NCI-H187 (cell line): ENCODE measurements around the gene SYT13.
"Not testable (repeated sequence)": the region's sequence is repeated elsewhere in the genome, so short reads cannot be mapped to it uniquely, and the experiment has no call there.

Experiments used
- DNase-seq, 2 experiments: peaks; one replicate each; lab custom pipeline; 2025; lab: John Stamatoyannopoulos, UW

Gene SYT13

GRCh38 chr11:45272701-45273100 lies 13.4 kb downstream of the SYT13 start:
- DNase-seq = no peak

DNA sequence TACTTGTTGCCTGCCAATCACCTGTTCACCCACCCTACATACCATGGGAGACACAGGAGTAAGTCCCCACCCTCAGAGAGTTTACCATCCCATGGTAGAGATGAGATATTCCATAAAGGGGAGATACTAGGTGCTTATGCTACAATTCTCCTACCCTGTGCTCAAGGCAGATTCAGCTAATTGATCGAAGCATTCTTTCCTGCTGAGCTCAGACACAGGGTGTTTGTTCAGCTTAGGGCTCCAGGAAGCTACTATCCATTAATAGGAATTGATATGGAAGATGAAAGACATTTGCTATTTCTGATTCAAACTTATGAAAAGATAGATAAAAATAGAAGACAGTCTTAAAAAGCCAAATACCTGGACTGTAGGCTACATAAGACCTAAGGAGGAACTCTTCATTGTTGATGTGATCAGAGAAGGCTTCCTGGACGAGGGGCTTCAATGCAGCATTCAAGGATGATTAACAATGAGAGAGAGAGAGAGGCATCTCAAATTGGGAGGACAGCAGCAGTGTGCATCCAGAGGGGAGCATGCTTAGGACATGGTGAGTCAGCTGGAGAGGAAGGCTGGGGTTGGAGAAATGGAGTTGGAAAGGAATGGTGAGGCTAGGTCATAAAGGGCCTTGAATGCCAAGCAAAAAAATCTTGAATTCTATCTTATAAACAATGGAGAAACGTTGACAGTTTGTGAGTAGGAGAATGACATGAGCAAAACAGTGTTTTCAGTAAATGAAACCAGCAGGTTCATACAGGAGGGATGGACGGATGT lies 15.0 kb downstream of the SYT13 start:
- no peak for DNase-seq

GRCh38 chr11:45269678-45270077 lies 16.5 kb downstream of the SYT13 start:
- DNase-seq = no peak

DNA sequence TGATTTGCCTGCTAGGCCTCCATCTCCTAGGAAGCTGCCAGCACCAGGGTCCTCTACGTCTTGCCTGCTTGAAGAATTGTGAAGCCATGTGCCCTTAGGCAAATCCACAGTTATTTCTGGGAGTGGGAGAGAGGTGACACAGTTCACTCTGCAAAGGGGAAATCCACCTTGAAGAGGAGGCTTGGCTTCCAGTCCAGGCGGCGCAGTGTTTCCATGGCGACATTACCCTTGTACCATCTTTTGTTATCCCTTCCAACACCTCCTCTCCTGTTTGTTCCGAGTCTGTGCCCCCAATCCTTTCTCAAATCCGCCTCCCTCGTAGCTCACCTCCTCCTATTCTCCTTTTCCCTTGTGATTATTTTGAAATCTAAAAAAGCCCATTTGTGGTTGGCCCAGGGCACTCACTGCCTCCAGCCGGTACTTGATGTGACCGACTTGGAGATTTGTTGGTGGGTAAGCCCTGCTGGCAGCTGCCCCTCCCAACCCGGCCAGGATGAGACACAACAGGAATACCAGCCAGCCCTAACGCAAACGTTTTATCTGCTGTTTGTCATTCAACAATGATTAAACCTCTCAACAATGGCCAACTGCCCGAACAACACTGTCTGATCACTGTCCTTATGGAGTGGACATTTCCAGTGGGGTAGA lies 18.4 kb downstream of the SYT13 start:
- DNase-seq = no peak

DNA sequence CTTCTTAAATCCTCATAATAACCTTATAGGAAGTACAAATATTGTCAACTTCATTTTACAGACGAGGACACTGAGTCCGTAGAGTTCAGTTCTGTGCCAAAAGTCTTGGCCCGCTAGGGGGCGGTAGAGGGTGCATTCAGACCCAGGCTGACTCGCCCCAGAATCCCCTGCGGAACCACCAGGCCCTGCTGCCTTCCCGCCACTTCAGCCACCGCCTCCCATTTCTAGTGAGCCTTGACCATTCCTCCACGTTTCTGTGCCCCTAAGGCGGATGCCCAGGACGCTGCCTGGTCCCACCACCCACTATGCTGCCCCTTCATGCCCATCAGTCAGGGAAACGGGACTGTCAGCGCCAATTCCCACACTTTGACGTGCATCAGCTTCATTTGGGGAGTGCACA lies 19.1 kb downstream of the SYT13 start:
- no peak for DNase-seq

- DNase-seq = no peak
These were observed 19.5 kb downstream of the SYT13 start for GRCh38 chr11:45266676-45267020.

DNA sequence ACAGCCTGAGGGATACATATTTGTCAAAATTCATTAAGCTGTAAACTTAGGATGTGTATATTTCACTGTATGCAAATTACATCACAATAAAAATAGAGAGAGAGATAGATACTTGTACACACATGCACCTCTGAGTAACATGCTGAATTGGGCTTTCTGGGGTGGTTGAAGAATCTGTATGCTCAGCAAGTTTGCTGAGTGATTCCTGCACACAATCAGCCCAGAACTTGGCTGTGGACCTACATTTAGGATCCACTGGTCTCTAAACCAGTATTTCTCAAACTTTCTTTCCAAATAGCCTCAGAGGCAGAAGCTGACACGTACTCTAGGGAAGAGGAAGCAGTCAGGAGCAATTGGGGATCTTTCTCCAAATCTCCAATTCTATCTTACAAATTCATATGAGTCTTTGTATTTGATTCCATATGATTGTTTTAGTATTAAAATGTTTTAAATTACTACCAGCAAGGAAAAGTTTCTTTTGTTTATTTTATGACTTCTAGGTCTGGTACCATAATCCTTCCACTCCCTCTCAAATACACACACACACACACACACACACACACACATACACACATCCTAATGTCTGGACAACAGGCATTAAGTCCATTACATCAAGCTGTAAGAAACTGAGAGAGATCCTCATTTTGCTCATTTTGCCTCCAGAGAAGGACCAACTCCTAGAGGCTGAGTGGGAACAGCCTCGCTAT lies 20.0 kb downstream of the SYT13 start:
- DNase-seq = no peak

GRCh38 chr11:45264839-45265515 lies 21.2 kb downstream of the SYT13 start:
- DNase-seq = no peak

DNA sequence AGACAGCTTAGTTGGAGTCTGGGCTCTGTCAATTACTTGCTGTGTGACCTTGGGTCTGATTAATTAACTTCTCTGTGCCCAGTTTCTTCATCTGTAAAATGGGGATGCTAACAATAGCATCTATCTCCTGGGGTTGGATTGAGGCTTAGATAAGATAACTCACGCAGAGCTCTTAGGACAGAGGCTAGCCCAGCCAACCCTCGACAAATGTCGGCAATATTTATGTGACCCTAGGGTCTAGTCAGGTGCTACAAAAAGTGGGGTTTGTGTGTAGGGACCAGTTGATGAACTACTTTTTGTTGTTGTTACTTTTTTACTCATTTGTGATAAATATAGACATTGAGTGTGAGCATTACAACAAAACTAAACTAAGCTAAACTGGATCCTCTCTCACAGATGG lies 22.4 kb downstream of the SYT13 start:
- DNase-seq = no peak

DNA sequence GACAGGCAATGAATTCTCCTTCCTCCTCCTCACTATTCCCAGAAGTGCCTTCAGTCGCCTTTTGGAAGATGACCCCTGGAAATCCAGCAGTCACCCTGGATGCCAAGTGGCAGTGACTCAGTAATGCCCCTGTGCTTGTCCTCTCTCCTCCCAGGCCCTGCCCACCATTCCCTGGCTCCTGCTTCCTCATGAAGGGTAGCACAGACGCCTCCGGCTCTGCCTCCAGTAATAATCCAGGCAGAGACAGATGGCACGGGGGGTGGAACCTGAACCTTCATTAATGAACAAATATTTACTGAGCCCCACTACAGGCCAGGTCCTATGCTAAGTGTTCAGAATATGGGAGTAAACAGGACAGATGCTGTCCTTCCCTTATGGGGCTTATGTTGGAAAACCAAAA lies 23.2 kb downstream of the SYT13 start:
- DNase-seq = no peak

- DNase-seq = no peak
These were observed 26.1 kb downstream of the SYT13 start for GRCh38 chr11:45260071-45260470.

DNA sequence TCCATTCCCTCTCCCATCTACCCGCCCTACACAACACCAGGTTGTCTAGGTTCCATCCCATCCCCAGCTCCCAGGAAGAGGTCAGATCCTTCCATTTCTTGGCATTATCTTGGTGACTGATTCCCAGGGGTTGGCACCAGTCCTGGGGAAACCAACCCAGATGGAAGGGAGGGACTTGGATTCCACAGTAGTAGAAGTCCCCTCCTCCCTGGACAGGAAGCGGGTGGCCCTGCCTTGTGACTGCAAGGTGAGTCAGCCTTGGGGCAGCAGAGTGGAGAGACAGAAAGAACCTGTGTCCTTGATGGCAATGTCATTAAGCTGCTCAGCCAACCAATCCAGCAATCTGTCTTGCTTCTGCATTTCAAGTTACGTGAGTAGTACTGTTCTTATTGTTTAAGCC lies 26.5 kb downstream of the SYT13 start:
- no peak for DNase-seq

DNA sequence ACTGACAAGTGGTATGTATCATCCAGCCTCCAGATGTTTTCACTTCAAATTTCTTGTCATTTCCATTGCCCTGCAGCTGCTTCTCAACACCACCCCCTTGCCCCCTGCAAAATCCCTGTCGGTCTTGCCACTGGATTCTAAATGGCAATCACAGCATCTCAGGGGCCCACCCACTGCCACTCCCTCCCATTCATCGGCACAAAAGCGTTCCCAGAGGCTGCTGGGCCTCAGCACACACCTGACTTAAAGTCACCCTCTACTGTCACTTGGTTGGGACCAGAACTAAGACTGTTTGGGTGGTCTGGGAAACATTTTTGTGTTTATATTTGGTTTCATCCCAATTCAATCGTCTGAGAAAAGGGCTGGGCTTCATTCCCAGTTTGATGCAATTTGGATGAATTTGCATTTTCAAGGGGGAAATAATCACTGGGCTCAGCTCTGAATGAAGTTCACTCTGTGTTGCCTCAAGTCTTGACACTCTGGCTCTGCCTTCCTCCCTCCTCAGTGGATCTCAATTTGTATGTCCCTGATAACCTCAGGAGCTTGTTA lies 27.1 kb downstream of the SYT13 start:
- no peak for DNase-seq

- DNase-seq = no peak
These were observed 32.1 kb downstream of the SYT13 start for GRCh38 chr11:45254070-45254469.

GRCh38 chr11:45253640-45254039 lies 32.5 kb downstream of the SYT13 start:
- DNase-seq = no peak

- DNase-seq = no peak
These were observed 33.3 kb downstream of the SYT13 start for GRCh38 chr11:45252877-45253276.

DNA sequence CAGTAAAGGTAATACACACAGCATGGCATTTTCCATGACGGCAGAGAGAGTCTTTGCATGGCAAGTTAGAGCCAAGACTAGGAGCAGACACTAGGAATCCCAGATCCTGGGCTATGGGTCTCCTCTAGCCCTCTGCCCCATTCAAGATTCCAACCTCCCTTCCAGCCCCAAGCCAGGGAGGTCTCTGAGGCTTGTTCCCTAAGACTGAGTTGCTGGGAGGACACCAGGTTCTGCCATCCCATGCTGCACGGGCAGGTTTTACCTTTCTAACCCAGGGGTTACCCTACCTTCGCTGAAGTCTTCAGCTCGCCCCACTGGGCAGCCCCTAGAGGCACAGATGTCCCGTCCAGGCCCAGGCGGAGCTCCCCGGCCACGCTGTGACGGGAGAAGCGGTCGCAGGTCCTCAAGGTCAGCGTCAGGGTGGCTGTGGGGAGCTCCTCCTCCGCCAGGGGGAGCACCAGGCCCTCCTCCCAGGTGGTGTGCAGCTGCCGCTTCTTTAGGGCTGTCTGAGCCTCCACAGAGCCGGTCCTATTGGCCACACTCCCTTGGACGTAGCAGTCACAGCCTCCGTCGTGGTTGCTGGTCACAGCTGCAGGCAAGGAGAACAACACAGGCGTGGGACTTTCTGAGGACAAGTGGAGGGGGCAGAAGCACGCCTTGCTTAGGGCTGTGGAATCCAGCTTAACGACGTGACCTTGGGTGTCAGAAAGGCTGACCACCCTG lies 33.8 kb downstream of the SYT13 start:
- peak in 1 of 2 experiments; percentile 7 for DNase-seq

DNA sequence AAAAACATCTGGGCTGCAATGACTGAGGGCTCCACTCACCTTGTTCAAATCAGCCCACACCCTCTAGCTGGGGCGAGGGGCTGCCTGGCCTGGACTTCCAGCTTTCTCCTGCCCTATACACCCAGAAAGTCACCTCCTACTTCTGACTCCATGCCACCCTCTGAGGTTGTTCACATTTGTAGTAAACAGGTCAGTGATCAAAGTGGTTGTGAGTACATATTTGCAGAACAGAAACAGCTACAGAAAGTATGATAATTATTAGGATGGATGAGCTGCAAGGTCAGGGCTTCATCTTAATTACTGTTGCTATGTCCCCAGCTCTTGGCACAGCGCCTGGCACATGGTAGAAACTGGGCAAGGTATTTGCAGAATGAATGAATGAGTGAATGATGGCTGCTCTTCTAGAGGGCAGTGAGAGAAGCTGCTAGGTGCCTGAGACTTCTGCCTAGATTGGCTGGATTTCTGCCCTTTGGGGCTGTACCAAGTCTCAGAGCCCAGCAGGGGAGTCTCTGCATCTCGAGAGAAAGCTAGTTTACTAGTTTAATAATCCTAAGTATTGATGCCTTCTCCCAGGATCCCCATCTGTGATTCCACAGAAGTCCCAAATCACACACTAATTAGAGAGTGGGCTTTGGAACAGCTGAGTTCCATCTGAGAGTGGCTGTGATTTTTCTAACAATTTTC lies 36.0 kb downstream of the SYT13 start:
- DNase-seq = no peak

GRCh38 chr11:45249372-45249771 lies 36.8 kb downstream of the SYT13 start:
- not testable (repeated sequence) for DNase-seq

- DNase-seq = no peak
These were observed 37.6 kb downstream of the SYT13 start for GRCh38 chr11:45248501-45249011.

GRCh38 chr11:45247433-45247832 lies 38.7 kb downstream of the SYT13 start:
- no peak for DNase-seq
